Aorta (tissue), 5 donors: ENCODE results near the gene PARG. TPM values are rescaled to one million over a fixed set of nuclear protein-coding genes. Genes with fewer than 3 reads are reported as not detected.

ENCODE experiments used
- ATAC-seq: fragments of 200-7000 bp; cut with Tn5 transposase; one replicate; pipeline ENCODE4 v1.9.1; 2022; ENCODE audit warnings: moderate library complexity; ENCODE audit not compliant: low FRiP score
- DNase-seq, 2 donors: peaks; one replicate each; pipeline ENCODE4 v3.0.0-alpha.2; 2020
- H3K27ac ChIP-seq, 2 donors: one replicate each; pipeline ENCODE4 v1.5.1; 2013; ENCODE audit warnings: low read length in 2 of 2, mild to moderate bottlenecking in 2 of 2, moderate library complexity in 2 of 2, control low read depth in 1 of 2, inconsistent platforms in 1 of 2, low read depth in 1 of 2
- H3K27me3 ChIP-seq, 2 donors: one replicate each; pipeline ENCODE4 v1.6.1; 2013; ENCODE audit warnings: control low read depth in 1 of 2, low read length in 1 of 2, mild to moderate bottlenecking in 1 of 2, moderate library complexity in 1 of 2; ENCODE audit not compliant: insufficient read depth in 2 of 2, control insufficient read depth in 1 of 2
- H3K36me3 ChIP-seq, 2 donors: one replicate each; pipeline ENCODE4 v1.6.1; 2013; ENCODE audit warnings: control low read depth in 1 of 2, low read length in 1 of 2, mild to moderate bottlenecking in 1 of 2; ENCODE audit not compliant: insufficient read depth in 2 of 2, control insufficient read depth in 1 of 2
- H3K4me1 ChIP-seq, 2 donors: one replicate each; pipeline ENCODE4 v1.6.1; 2013; ENCODE audit warnings: low read length in 2 of 2, control low read depth in 1 of 2, mild to moderate bottlenecking in 1 of 2, moderate library complexity in 1 of 2; ENCODE audit not compliant: insufficient read depth in 2 of 2, control insufficient read depth in 1 of 2
- H3K4me3 ChIP-seq, 2 donors: one replicate each; pipeline ENCODE4 v1.5.1; 2013; ENCODE audit warnings: low read length in 2 of 2, control low read depth in 1 of 2, mild to moderate bottlenecking in 1 of 2
- H3K9me3 ChIP-seq: one replicate; pipeline ENCODE4 v1.6.1; 2013; ENCODE audit warnings: mild to moderate bottlenecking, low read length; ENCODE audit not compliant: control insufficient read depth
- WGBS, 2 donors: extraction: QIAGEN DNeasy Blood & Tissue Kit; methylation state at CpG; one replicate each; pipeline ENCODE4 v1.1.7; 2013; 5-methylcytosine and 5-hydroxymethylcytosine counted together
- intact Hi-C, 2 donors: fragments of 100-400 bp; cut with DNase I; formaldehyde crosslinking; loops; one replicate each; pipeline versions ENCODE4 v1.14.2 to v1.15.0; 2022
- polyA plus RNA-seq, 2 donors: library from polyadenylated mRNA; stranded (reverse); fragments of 200-250 nt; gene quantifications; one replicate each; pipeline ENCODE4 v1.2.3, GENCODE V29; 2013
- total RNA-seq, 2 donors: library from RNA; stranded (reverse); fragmentation: NEBNext Ultra II Directional; extraction: Animal tissue kit (Norgen Biotek cat#: 25700); gene quantifications; one replicate each; pipeline ENCODE4 v1.2.1, GENCODE V29; 2021
- donor health status: healthy with polysubstance abuse.
- donor health status: Bipolar disorder and iron deficiency.
- donor health status: DM: no; HTN: no; CAD: no.
- donor health status: DM: no; HTN: no; CAD: no.
- donor health status: DM: yes; HTN: yes; CAD: no.

Gene PARG
- total and polyA plus RNA-seq, 4 donors, result 6.9 to 32.0 (median 16.5) TPM

DNA sequence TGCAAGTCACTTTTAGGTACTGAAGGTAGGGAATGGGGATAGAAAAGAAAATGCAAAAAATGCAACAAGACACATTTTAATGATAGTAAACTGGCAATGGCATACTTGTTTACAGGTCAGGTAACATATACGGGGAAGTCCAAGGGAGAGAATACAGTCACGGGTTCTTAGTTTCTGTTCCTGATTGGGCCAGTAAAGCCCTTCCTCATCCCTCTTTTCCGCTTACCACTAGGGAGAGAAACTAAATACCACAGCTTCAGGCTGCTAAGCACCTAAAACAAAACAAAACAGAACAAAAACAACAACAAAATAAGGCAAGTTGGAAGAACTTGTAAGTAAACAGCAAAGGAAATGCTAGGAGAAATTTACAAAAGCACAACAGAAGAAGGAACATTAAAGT, 114.5 kb downstream of the PARG start:
- Histone ChIP-seq H3K36me3 (peaks cover 4 to 6% of the 10 kb centered on the region in 2 donors), H3K27me3 (no peaks in the 10 kb centered on the region), H3K4me1 (no peaks in the 10 kb centered on the region), H3K27ac (no peak overlapping the region), H3K4me3 (no peak overlapping the region), H3K9me3 (no peaks in the 10 kb centered on the region)
- no peak for ATAC-seq
- DNase-seq, result no peak
- WGBS, 2 donors, result 91 to 94% methylated on average over 3 of the region's 3 CpGs
- intact Hi-C loops, result no loop called here

DNA sequence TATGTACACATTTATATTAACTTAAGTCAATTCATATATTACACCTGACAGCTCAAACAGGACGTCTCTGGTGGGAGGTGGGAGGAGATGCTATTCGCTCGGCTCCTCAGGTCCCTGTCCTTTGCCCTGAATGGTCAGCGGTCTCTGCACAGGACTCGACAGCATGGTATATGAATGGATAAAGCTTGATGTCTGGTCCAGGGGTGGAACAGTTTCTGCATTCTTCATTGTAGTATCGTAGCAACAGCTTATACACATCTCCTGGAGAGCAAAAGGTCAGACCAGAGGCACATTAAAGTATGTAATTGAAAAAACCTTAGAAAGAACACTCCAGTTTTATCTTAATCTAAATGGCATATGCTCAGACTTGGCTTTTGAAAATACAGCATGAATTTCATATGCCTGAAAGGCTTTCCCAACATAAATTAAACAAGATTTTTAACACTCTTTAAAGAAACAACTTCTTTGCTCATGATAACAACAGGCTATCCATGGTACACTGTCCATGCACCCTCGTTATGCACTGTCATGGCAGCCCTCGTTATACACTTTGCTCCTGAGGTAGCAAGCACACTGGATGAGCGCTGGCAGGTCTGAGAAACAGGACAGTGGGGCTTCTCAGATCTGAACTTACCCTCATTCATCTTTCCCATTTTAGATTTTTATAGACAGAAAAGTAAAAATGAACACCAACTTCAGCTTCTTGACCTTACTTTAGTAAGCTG, 122.4 kb downstream of the PARG start:
- Histone ChIP-seq H3K36me3 (peaks cover 10 to 14% of the 10 kb centered on the region in 2 donors), H3K4me1 (no peaks in the 10 kb centered on the region), H3K27me3 (no peaks in the 10 kb centered on the region), H3K4me3 (no peak overlapping the region), H3K27ac (no peak overlapping the region), H3K9me3 (no peaks in the 10 kb centered on the region)
- WGBS, 2 donors, result 88 to 90% methylated on average over 9 of the region's 9 CpGs
- no peak for DNase-seq
- ATAC-seq, result no peak
- intact Hi-C loops, result no loop called here

DNA sequence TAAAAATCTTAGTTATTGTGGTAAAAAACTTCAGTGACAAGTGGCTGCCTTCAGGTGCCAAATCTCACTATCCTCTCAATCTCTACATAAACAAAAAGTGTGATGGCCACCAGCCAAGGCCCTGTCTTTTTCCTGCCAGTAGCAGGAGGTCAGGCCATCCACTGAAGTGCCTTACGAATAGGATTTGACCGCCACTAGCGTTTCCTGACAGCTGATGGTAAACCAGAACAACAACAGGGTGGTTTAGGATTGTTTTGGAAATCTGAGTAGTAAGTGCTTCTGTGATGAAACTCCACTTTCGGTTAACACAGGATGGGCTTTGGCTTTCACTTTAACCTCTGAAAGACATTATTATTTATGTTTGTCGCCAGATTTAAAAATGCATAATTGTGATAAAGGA, 124.0 kb downstream of the PARG start:
- no peak overlapping the region for H3K4me3 ChIP-seq
- no peak for DNase-seq
- no peak for ATAC-seq
- H3K36me3 ChIP-seq, result peaks cover 10 to 14% of the 10 kb centered on the region in 2 donors
- H3K4me1 ChIP-seq, result no peaks in the 10 kb centered on the region
- no peak overlapping the region for H3K27ac ChIP-seq
- intact Hi-C loops, result no loop called here
- no peaks in the 10 kb centered on the region for H3K27me3 ChIP-seq
- WGBS, 2 donors, result 86 to 89% methylated on average over 5 of the region's 5 CpGs
- no peaks in the 10 kb centered on the region for H3K9me3 ChIP-seq

DNA sequence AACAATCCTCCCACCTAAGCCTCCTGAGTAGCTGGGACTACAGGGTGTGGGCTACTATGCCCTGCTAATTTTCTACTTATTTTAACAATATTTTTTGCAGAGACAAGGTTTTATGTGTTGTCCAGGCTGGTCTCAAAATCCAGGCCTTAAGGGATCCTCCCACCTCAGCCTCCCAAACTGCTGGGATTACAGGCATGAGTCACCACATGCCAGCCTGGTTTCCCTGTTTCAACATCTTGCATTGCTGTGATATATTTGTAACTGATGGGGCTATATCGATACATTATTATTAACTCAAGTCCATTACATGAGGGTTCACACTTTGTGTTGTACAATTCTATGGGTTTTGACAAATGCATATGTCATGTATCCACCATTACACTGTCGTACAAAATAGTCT, 137.8 kb downstream of the PARG start:
- DNase-seq (no peak), ATAC-seq (no peak)
- Histone ChIP-seq H3K4me3 (no peak overlapping the region), H3K27ac (no peak overlapping the region), H3K36me3 (no peaks in the 10 kb centered on the region), H3K27me3 (no peaks in the 10 kb centered on the region), H3K4me1 (no peaks in the 10 kb centered on the region), H3K9me3 (no peaks in the 10 kb centered on the region)
- intact Hi-C loops, result no loop called here
- 93 to 95% methylated on average over 2 of the region's 2 CpGs for WGBS, 2 donors

DNA sequence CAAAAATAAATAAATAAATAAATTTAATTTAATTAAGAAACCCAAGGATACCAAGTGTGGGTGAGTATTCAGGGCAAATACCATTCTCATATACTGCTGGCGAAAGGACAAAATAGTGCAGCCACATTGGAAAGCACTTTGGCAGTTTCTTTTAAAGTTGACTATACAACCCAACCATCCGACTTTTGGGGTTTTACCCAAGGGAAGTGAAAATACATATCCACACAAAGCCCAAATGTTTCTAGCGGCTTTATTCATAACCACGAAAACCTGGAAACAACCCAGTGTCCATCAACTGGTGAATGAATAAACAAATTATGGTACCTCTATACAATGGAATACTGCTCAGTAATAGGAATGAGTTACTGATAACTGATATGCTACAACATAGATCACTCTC, 143.6 kb downstream of the PARG start:
- no peaks in the 10 kb centered on the region for H3K27me3 ChIP-seq

DNA sequence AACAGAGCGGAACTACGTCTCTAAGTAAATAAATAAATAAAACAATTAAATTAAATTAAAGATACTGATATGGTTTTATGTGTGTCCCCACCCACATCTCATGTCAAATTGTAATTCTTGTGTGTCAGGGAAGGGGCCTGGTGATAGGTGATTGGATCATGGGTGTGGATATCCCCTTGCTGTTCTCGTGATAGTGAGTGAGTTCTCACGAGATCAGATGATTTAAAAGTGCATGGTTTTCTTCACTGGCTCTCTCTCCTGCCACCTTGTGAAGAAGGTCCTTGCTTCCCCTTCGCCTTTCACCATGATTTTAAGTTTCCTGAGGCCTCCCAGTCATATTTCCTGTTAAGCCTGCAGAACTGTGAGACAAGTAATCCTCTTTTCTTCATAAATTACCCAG, 150.7 kb downstream of the PARG start:
- DNase-seq, result no peak
- peaks cover 1% of the 10 kb centered on the region for H3K9me3 ChIP-seq
- WGBS, 2 donors, result 72 to 76% methylated on average over 5 of the region's 5 CpGs
- no peaks in the 10 kb centered on the region for H3K4me1 ChIP-seq
- H3K4me3 ChIP-seq, result no peak overlapping the region
- no peak overlapping the region for H3K27ac ChIP-seq
- intact Hi-C loops, result no loop called here
- no peaks in the 10 kb centered on the region for H3K27me3 ChIP-seq
- ATAC-seq, result no peak
- H3K36me3 ChIP-seq, result no peaks in the 10 kb centered on the region

More for the DNA sequence above, 143.6 kb downstream of the PARG start:
- no peak for DNase-seq
- Histone ChIP-seq H3K4me3 (no peak overlapping the region), H3K27ac (no peak overlapping the region), H3K9me3 (peaks cover 1% of the 10 kb centered on the region), H3K36me3 (no peaks in the 10 kb centered on the region), H3K4me1 (no peaks in the 10 kb centered on the region)
- ATAC-seq, result no peak
- 84 to 87% methylated on average over 4 of the region's 4 CpGs for WGBS, 2 donors
- intact Hi-C loops, result no loop called here

DNA sequence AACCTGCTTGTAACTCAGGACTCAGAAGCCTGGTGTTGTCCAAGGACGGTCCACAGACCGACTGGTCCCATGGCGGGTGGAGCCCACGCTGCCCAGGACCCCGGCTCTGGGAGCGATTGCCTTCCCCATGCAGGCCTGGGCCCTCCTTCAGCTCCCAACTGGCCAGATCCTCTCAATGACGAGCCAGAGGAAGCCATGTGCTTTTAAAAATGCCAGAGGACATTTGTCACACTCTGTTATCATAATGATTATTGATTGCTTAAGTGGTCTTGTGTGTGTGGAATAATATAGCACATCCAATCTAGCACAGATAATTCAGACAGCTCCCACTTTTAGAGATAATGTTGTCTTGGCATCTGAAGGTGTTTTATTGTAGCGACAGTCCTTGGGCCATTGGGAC, 157.1 kb downstream of the PARG start:
- Histone ChIP-seq H3K4me1 (no peaks in the 10 kb centered on the region), H3K36me3 (no peaks in the 10 kb centered on the region), H3K27ac (no peak overlapping the region), H3K4me3 (no peak overlapping the region), H3K27me3 (peaks cover 0 to 1% of the 10 kb centered on the region in 2 donors), H3K9me3 (no peaks in the 10 kb centered on the region)
- no peak for ATAC-seq
- no peak for DNase-seq
- intact Hi-C loops, result no loop called here
- WGBS, 2 donors, result 72 to 87% methylated on average over 8 of the region's 8 CpGs

DNA sequence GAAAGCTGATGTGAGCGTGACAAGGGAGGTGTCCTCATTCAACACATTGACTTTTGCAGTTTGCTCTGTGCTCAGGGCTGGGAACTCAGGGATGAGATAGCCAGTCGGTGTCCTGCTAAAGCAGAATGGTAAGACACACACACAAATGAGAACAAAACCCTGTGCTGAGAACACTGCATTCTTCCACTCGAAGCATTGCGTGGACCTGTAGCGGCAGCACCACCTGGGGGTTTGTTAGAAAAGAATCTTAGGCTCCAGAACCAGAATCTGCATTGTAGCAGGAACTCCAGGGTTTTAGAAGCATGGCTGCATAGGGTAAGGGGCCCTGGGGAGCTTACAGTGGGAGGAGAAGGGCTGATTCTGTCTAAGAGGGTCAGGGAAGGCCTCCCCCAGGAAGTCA, 158.2 kb downstream of the PARG start:
- H3K4me3 ChIP-seq, result no peak overlapping the region
- no peak for DNase-seq
- no peaks in the 10 kb centered on the region for H3K4me1 ChIP-seq
- H3K27ac ChIP-seq, result no peak overlapping the region
- 60 to 67% methylated on average over 5 of the region's 5 CpGs for WGBS, 2 donors
- no peaks in the 10 kb centered on the region for H3K36me3 ChIP-seq
- H3K9me3 ChIP-seq, result no peaks in the 10 kb centered on the region
- H3K27me3 ChIP-seq, result peaks cover 0 to 1% of the 10 kb centered on the region in 2 donors
- intact Hi-C loops, result no loop called here
- ATAC-seq, result no peak

DNA sequence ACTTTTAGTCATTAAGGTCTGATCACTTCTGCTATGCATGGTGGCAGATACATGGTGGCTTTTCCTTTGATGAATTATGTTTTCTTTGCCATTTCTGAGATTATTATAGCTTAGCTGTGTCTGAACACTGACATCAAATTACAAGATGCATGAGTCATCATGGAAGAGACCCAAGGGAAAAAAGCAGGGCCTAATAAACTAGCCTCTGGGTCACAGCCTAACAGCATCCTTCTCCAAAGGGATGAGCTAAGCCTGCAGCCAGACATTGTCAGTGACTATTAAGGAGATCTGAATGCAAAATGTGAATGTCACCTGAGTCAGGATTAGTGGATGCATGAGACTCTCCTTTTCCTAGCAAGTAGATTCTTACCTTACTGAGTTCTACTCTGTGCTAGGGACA, 160.6 kb downstream of the PARG start:
- no peaks in the 10 kb centered on the region for H3K4me1 ChIP-seq
- peaks cover 0 to 1% of the 10 kb centered on the region in 2 donors for H3K27me3 ChIP-seq
- H3K9me3 ChIP-seq, result no peaks in the 10 kb centered on the region
- DNase-seq (no peak), ATAC-seq (no peak)
- H3K36me3 ChIP-seq, result no peaks in the 10 kb centered on the region
- H3K27ac ChIP-seq, result no peak overlapping the region
- H3K4me3 ChIP-seq, result no peak overlapping the region
- intact Hi-C loops, result no loop called here
